ENCODE measurements around the gene USP40.

The USP40 gene

GRCh38 chr2:233464531-233465240, 101.9 kb downstream of the USP40 start:
- Histone ChIP-seq H3K9ac (no peak overlapping the region), H3K9me3 (ENCODE audit: control insufficient read depth, low read length) (no peaks in the 10 kb centered on the region), H3K4me2 (ENCODE audit: low read length) (no peak overlapping the region), H3K36me3 (ENCODE audit: control insufficient read depth, insufficient read depth, low read length) (no peaks in the 10 kb centered on the region), H3K27me3 (ENCODE audit: control insufficient read depth, insufficient read depth, low read length) (no peaks in the 10 kb centered on the region), H3K4me3 (ENCODE audit: low read depth, low read length) (no peak overlapping the region), H2AFZ (no peak overlapping the region), H3K27ac (no peak overlapping the region), H3K79me2 (no peaks in the 10 kb centered on the region), H3K4me1 (no peaks in the 10 kb centered on the region)
- no peak for TF ChIP-seq CTCF (IDR thresholded peaks at IDR 0.05)

DNA sequence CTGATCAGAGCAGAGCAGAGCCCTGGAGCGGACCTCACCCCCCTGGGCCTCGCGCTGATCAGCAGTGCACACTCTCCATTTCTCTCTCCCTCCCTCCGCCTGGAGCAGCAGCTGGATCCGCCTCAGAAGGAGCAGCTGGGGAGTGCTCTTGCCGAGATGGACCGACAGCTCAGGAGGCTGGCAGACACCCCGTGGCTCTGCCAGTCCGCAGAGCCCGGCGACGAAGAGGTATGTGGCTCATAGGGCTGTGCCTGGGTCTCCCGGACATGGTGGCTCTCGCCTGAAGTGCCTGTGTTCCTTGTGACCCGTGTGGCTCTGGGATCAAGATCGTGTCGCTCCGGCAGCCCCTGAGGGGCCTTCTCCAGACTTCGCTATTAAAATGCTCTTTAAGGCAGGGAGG, 102.5 kb downstream of the USP40 start:
- H3K36me3 ChIP-seq (ENCODE audit: control insufficient read depth, insufficient read depth, low read length) = no peaks in the 10 kb centered on the region
- H3K27me3 ChIP-seq (ENCODE audit: control insufficient read depth, insufficient read depth, low read length) = no peaks in the 10 kb centered on the region
- H3K4me2 ChIP-seq (ENCODE audit: low read length) = no peak overlapping the region
- no peak overlapping the region for H3K9ac ChIP-seq
- no peaks in the 10 kb centered on the region for H3K4me1 ChIP-seq
- no peaks in the 10 kb centered on the region for H3K9me3 ChIP-seq (ENCODE audit: control insufficient read depth, low read length)
- H2AFZ ChIP-seq = no peak overlapping the region
- no peak overlapping the region for H3K4me3 ChIP-seq (ENCODE audit: low read depth, low read length)
- TF ChIP-seq CTCF (IDR thresholded peaks at IDR 0.05) = no peak
- no peaks in the 10 kb centered on the region for H3K79me2 ChIP-seq
- H3K27ac ChIP-seq = no peak overlapping the region

GRCh38 chr2:233463586-233463985, 103.0 kb downstream of the USP40 start:
- Histone ChIP-seq H3K27ac (no peak overlapping the region), H3K4me3 (ENCODE audit: low read depth, low read length) (no peak overlapping the region)

DNA sequence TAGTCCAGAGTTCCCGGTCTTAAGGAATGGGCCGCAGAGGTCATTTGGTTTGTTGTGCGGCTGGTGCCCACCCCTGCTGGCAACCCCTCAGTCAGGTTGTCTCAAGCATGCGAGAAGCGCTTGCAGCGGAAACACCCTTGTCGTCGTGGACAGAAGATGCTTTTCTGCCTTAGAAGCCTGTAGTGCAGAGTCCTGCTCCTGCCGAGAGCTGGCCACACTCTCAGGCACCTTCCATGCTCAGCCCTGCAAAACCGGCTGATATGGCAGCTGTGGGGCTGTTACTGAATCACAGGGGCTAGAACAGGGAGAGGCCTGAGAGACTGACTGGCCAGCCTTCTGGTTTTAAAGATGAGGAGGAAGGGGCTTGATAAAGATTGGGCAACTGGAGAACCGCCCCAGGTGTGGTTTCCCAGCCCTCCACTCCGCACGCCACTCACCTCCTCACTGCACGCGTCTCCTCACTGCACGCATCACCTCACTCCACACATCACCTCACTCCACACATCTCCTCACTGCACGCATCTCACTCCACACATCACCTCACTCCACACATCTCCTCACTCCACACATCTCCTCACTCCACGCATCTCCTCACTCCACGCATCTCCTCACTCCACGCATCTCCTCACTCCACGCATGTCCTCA, 103.6 kb downstream of the USP40 start:
- Histone ChIP-seq H3K9ac (no peak overlapping the region), H3K36me3 (ENCODE audit: control insufficient read depth, insufficient read depth, low read length) (no peaks in the 10 kb centered on the region), H2AFZ (no peak overlapping the region), H3K79me2 (no peaks in the 10 kb centered on the region), H3K4me1 (no peaks in the 10 kb centered on the region), H3K9me3 (ENCODE audit: control insufficient read depth, low read length) (no peaks in the 10 kb centered on the region), H3K27me3 (ENCODE audit: control insufficient read depth, insufficient read depth, low read length) (no peaks in the 10 kb centered on the region), H3K4me3 (ENCODE audit: low read depth, low read length) (no peak overlapping the region), H3K27ac (no peak overlapping the region), H3K4me2 (ENCODE audit: low read length) (no peak overlapping the region)
- TF ChIP-seq CTCF (IDR thresholded peaks at IDR 0.05) = no peak

More at GRCh38 chr2:233463586-233463985, 103.0 kb downstream of the USP40 start:
- no peak for TF ChIP-seq CTCF (IDR thresholded peaks at IDR 0.05)
- Histone ChIP-seq H3K9me3 (ENCODE audit: control insufficient read depth, low read length) (no peaks in the 10 kb centered on the region), H3K4me2 (ENCODE audit: low read length) (no peak overlapping the region), H3K36me3 (ENCODE audit: control insufficient read depth, insufficient read depth, low read length) (no peaks in the 10 kb centered on the region), H2AFZ (no peak overlapping the region), H3K9ac (no peak overlapping the region), H3K27me3 (ENCODE audit: control insufficient read depth, insufficient read depth, low read length) (no peaks in the 10 kb centered on the region), H3K79me2 (no peaks in the 10 kb centered on the region), H3K4me1 (no peaks in the 10 kb centered on the region)
